Measurements from ENCODE around the gene ENPP1.
A peak's percentile ranks its signal among the peaks of the same experiment; 100 is the strongest.

ENPP1 gene

DNA sequence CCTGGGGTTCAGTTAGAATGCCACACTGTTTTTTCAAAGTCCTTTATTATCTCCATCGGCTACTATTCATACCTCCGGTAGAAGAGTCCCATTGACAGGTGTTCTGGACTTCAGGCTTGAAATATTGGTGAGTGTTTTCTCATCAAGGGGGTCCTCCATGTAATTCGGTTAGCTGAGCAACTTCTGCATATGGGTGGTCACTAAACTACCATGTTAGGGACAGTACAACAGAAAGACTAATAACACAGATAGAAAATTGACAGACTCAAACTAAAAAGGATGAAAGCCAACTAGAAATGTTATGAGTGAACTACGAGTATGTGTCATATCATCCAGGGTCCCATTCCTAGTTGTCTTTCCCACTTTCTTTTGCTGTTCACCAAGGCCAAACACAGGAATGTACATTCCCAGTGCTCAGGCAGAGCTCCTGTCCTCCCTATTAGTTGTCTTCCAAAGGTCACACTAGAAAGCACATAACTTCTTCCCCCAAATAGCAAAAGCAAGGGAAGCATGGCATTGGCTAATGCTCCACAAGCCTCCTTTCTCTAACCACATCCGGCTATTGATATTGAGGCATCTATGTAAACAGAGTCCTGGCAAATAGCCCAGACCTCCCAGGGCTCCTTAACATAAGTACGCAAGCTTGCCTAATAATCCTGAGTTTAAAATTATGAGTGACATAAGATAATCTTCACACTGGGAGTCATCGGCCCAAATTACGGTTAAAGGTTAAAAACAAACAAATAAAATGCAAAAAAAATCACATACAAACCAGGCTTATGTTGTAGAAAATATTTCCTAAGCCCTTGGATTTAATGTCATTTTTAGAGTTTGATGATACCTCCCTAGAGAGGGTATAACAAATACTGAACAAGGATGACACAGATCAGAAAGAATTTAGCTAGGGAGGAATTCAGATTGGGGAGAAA, 130.1 kb downstream of the ENPP1 start:
- ChIA-PET POLR2A (interaction anchor here (1.1 to 2.3 kb wide), 2 partner anchors 10 to 12 kb away, joined by 4 to 22 read pairs; partner anchors contain the start of gene CCN2), CTCF (interaction anchor here (0.8 to 6.7 kb wide), 10 partner anchors 12 to 342 kb away, joined by 3 to 37 read pairs (median 5); partner anchors contain the start of gene CCN2)
- no peak overlapping the region for H3K4me3 ChIP-seq (ENCODE audit: low read depth, low read length)
- peak; percentile 64 for DNase-seq (ENCODE audit: low read depth, low spot score)
- TF ChIP-seq, protein P1, sequence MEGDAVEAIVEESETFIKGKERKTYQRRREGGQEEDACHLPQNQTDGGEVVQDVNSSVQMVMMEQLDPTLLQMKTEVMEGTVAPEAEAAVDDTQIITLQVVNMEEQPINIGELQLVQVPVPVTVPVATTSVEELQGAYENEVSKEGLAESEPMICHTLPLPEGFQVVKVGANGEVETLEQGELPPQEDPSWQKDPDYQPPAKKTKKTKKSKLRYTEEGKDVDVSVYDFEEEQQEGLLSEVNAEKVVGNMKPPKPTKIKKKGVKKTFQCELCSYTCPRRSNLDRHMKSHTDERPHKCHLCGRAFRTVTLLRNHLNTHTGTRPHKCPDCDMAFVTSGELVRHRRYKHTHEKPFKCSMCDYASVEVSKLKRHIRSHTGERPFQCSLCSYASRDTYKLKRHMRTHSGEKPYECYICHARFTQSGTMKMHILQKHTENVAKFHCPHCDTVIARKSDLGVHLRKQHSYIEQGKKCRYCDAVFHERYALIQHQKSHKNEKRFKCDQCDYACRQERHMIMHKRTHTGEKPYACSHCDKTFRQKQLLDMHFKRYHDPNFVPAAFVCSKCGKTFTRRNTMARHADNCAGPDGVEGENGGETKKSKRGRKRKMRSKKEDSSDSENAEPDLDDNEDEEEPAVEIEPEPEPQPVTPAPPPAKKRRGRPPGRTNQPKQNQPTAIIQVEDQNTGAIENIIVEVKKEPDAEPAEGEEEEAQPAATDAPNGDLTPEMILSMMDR (IDR thresholded peaks at IDR 0.05; ENCODE audit: insufficient read depth, low read length, missing control alignments), result no peak
